Thyroid gland (tissue), 4 donors: ENCODE data around the gene SIRPA. TPM values are rescaled to one million over a fixed set of nuclear protein-coding genes. Genes with fewer than 3 reads are reported as not detected.

Experiments
- DNase-seq, 2 donors: peaks; one replicate each; pipeline ENCODE4 v3.0.0-alpha.2; 2019
- H3K27ac ChIP-seq, 3 donors: fragments of 200-600 bp; sonication (generic); 1 replicate in 2 of 3; 2 replicates in 1 of 3; pipeline ENCODE4 v1.5.1; 2016 to 2019; ENCODE audit warnings: mild to moderate bottlenecking in 1 of 3, moderate library complexity in 1 of 3
- H3K27me3 ChIP-seq: fragments of 200-600 bp; sonication (generic); one replicate; pipeline ENCODE4 v1.5.1; 2019
- H3K36me3 ChIP-seq, 2 donors: fragments of 200-600 bp; sonication (generic); one replicate each; pipeline ENCODE4 v1.5.1; 2016 to 2019
- H3K4me1 ChIP-seq, 2 donors: fragments of 200-600 bp; sonication (generic); one replicate each; pipeline ENCODE4 v1.5.1; 2017 to 2019
- H3K4me3 ChIP-seq, 3 donors: fragments of 200-600 bp; sonication (generic); replicated peaks in 1 of 3; 1 replicate in 2 of 3; 2 replicates in 1 of 3; pipeline ENCODE4 v1.5.1; 2016; ENCODE audit warnings: mild to moderate bottlenecking in 1 of 3
- H3K9me3 ChIP-seq: fragments of 200-600 bp; sonication (generic); one replicate; pipeline ENCODE4 v1.5.1; 2017
- POLR2A ChIP-seq, 2 donors: fragments of 450-650 bp; IDR thresholded peaks; one replicate each; pipeline ENCODE4 v1.6.1; 2017; ENCODE audit warnings: antibody characterized with exemption in 2 of 2, mild to moderate bottlenecking in 2 of 2, moderate library complexity in 1 of 2
- WGBS, 2 donors: methylation state at CpG; one replicate each; pipeline ENCODE4 v1.1.5; 2017; 5-methylcytosine and 5-hydroxymethylcytosine counted together
- intact Hi-C: fragments of 100-400 bp; cut with DNase I; formaldehyde crosslinking; loops from one replicate; pipeline ENCODE4 v1.15.1; 2023
- total RNA-seq, 4 donors: library from RNA; depleted of rRNA; stranded (reverse); fragments of >200 nt; gene quantifications; one replicate each; pipeline ENCODE4 v1.2.3, GENCODE V29; 2016
- TF ChIP-seq, protein P1 (sequence below), 6 experiments: fragments of 200-600 bp in 3 of 6; fragments of 450-650 bp in 3 of 6; sonication (generic) in 3 of 6; IDR thresholded peaks; one replicate each; pipeline ENCODE4 v1.5.1; 2016 to 2019; ENCODE audit warnings: antibody characterized with exemption in 6 of 6, mild to moderate bottlenecking in 2 of 6, inconsistent platforms in 1 of 6, moderate library complexity in 1 of 6

SIRPA gene
- total RNA-seq, 4 donors from 2014 or later = 14.1 to 35.1 (median 25.4) TPM

DNA sequence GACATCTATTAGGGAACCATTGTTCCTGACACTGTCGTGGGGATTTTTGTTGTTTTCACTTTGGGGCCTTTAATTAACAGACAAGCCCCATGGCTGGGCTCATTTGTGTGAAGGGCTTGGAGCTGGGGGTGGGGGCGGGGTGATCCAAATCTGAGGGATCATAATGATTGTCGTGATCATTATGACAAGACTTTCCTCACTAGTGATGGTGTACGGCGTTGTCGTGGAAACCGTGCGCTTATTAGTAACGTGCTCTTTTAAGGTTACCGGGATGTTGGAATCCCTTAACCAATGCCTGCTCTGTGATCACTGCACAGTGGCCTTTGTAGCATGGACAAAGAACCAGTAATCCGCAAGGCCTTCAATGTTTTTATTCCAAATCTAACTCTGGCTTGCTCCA lies 80.1 kb downstream of the SIRPA start:
- no peak overlapping the region for H3K4me3 ChIP-seq
- no peaks in the 10 kb centered on the region for H3K36me3 ChIP-seq
- no peaks in the 10 kb centered on the region for H3K27me3 ChIP-seq
- no peaks in the 10 kb centered on the region for H3K4me1 ChIP-seq
- intact Hi-C loops = no loop called here
- 85 to 88% methylated on average over 11 of the region's 11 CpGs for WGBS, 2 donors
- no peak for DNase-seq
- no peak overlapping the region for H3K27ac ChIP-seq
- H3K9me3 ChIP-seq = no peaks in the 10 kb centered on the region
- no peak for TF ChIP-seq POLR2A (IDR thresholded peaks at IDR 0.05)
- TF ChIP-seq, protein P1, sequence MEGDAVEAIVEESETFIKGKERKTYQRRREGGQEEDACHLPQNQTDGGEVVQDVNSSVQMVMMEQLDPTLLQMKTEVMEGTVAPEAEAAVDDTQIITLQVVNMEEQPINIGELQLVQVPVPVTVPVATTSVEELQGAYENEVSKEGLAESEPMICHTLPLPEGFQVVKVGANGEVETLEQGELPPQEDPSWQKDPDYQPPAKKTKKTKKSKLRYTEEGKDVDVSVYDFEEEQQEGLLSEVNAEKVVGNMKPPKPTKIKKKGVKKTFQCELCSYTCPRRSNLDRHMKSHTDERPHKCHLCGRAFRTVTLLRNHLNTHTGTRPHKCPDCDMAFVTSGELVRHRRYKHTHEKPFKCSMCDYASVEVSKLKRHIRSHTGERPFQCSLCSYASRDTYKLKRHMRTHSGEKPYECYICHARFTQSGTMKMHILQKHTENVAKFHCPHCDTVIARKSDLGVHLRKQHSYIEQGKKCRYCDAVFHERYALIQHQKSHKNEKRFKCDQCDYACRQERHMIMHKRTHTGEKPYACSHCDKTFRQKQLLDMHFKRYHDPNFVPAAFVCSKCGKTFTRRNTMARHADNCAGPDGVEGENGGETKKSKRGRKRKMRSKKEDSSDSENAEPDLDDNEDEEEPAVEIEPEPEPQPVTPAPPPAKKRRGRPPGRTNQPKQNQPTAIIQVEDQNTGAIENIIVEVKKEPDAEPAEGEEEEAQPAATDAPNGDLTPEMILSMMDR (IDR thresholded peaks at IDR 0.05) = no peak

DNA sequence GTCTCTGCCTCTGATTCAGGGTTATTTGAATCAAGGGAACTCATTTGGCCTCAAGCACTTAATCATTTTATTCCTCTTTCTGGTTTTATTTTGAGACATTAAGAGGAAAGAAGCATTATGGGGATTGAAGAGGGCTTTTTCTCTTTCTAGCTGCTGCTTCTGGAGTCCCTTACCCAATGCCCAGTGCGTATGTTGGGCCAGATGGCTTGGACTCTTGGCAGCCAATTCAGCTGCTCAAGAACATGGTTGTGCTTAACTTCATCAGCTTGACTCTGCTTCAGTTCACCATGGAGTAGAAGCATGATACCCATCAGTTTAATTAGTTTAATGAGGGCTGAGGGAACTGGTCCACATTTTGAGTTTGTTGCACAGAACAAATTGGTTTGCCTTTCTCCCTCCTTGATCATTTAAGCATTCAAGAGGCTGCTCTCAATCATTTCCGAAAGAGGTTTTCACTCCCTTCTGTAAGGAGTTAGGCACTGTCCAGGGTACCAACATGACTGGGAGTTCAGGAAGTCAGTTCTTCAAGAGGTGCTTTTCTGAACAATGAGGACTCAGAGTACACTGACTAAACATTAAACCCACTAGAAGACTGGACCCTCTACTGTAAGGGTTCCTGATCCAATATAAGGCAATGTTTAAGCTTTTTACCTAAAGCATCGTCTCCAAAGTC lies 84.0 kb downstream of the SIRPA start:
- TF ChIP-seq, protein P1 (IDR thresholded peaks at IDR 0.05) = no peak
- TF ChIP-seq POLR2A (IDR thresholded peaks at IDR 0.05) = no peak
- intact Hi-C loops = no loop called here
- DNase-seq = no peak
- no peaks in the 10 kb centered on the region for H3K9me3 ChIP-seq
- H3K4me1 ChIP-seq = no peaks in the 10 kb centered on the region
- no peaks in the 10 kb centered on the region for H3K36me3 ChIP-seq
- H3K4me3 ChIP-seq = no peak overlapping the region
- H3K27ac ChIP-seq = no peak overlapping the region
- WGBS, 2 donors = 45 to 50% methylated on average over 3 of the region's 3 CpGs
- no peaks in the 10 kb centered on the region for H3K27me3 ChIP-seq

DNA sequence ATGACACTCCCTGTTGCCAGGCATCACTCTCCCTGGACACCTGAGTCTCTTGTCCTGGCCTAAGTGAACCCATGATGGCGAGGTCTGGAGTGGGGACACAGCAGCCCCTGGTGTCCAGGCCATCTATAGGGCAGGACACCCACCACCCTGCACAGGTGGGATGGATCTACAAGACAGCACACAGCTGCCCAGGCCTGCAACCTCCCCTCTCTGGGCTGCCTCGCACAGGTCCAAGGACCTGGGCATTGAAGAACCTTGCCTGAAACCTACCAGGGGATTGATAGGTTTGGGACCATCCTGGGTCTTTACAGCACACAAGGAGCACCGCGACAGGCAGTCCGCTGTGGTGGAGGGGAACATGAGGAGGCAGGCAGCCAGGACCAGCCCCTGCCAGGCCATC lies 87.5 kb downstream of the SIRPA start:
- no peaks in the 10 kb centered on the region for H3K9me3 ChIP-seq
- H3K36me3 ChIP-seq = no peaks in the 10 kb centered on the region
- DNase-seq = no peak
- WGBS, 2 donors = 86 to 92% methylated on average over 3 of the region's 5 CpGs
- H3K4me3 ChIP-seq = no peak overlapping the region
- H3K27ac ChIP-seq = no peak overlapping the region
- no peak for TF ChIP-seq POLR2A (IDR thresholded peaks at IDR 0.05)
- TF ChIP-seq, protein P1 (IDR thresholded peaks at IDR 0.05) = no peak
- no peaks in the 10 kb centered on the region for H3K4me1 ChIP-seq
- no peaks in the 10 kb centered on the region for H3K27me3 ChIP-seq
- intact Hi-C loops = no loop called here

DNA sequence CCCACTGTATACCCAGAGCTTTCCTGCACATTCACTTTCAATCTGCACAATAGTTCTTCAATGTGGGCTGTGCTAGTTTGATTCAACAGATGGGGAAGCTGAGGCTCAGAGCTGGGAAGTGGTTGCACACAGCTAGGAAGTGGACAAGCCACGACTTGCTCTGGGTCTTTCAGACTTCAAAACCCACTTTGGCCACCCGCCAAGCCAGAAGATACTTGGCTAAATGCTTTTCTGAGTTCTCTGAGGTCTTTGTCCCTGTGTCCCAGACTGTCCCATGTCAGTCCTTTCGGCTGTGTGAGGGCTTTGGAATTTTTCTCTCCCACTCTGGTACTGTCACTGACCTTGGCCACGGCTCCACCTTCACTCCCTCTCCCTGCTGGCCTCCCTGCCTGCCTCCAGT lies 88.1 kb downstream of the SIRPA start:
- WGBS, 2 donors = 49 to 53% methylated on average over 4 of the region's 4 CpGs
- DNase-seq = no peak
- H3K27ac ChIP-seq = no peak overlapping the region

DNA sequence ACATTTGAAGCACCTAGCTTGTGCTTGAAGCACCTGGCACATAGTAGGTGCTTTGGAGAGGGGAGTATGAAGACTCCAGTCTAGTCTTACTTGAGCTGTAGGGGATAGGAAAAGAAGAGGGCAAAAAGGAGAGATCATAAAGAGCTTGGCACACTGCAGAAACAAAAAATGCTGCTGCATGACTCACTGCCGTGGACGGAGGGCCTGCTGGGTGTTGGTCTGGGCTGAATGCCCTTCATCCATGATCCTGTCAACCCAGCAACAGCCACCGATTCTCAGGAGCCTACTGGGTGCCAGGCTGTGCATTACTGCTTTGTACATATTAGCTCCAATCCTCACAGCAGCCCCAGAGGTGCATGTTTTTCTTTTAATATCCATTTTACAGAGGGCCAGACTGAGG lies 92.6 kb downstream of the SIRPA start:
- no peak for TF ChIP-seq POLR2A (IDR thresholded peaks at IDR 0.05)
- TF ChIP-seq, protein P1 (IDR thresholded peaks at IDR 0.05) = no peak
- Histone ChIP-seq H3K9me3 (no peaks in the 10 kb centered on the region), H3K27ac (no peak overlapping the region), H3K36me3 (no peaks in the 10 kb centered on the region), H3K4me1 (no peaks in the 10 kb centered on the region), H3K4me3 (no peak overlapping the region), H3K27me3 (no peaks in the 10 kb centered on the region)
- DNase-seq = no peak
- whole genome bisulfite sequencing, 2 donors = 55 to 64% methylated on average over 3 of the region's 3 CpGs
- intact Hi-C loops = no loop called here

More for the DNA sequence above, 88.1 kb downstream of the SIRPA start:
- Histone ChIP-seq H3K4me3 (no peak overlapping the region), H3K9me3 (no peaks in the 10 kb centered on the region), H3K4me1 (no peaks in the 10 kb centered on the region), H3K36me3 (no peaks in the 10 kb centered on the region), H3K27me3 (no peaks in the 10 kb centered on the region)
- intact Hi-C loops = no loop called here
- no peak for TF ChIP-seq POLR2A (IDR thresholded peaks at IDR 0.05)
- TF ChIP-seq, protein P1 (IDR thresholded peaks at IDR 0.05) = no peak

Other genes with a start within 250 kb of the SIRPA start
- not detected for gene SIRPG, start 237.6 kb upstream of the SIRPA start, total RNA-seq
- not detected for gene PDYN, start 98.7 kb downstream of the SIRPA start, total RNA-seq
- gene STK35, start 206.4 kb downstream of the SIRPA start, total RNA-seq = 10 to 100 TPM; 15.6 to 20.3 (median 17.9) TPM